Endothelial cell of umbilical vein (primary cell): Measurements from ENCODE around the gene HCN1. TPM values are rescaled to one million over a fixed set of nuclear protein-coding genes. Genes with fewer than 3 reads are reported as not detected.

Experiments used
- BruUV-seq: library from RNA; stranded (reverse); fragments of 400-500 nt; replicated peaks from 2 replicates; lab custom pipeline; 2021; lab: Mats Ljungman, UMichigan
- CTCF ChIA-PET: fragments of 300-600, 350-600 bp; sonication (Branson Sonifier 250); formaldehyde crosslinking; loops from one replicate; lab custom pipeline; 2021; ENCODE audit warnings: antibody characterized with exemption, inconsistent platforms; lab: Charles Lee
- POLR2A ChIA-PET: fragments of 300-600, 350-600 bp; sonication (Branson Sonifier 250); formaldehyde crosslinking; loops from one replicate; lab custom pipeline; 2021; ENCODE audit warnings: antibody characterized with exemption, inconsistent platforms; lab: Charles Lee
- DNase-seq: peaks from one replicate; pipeline ENCODE4 v3.0.0-alpha.2; 2011; ENCODE audit warnings: low read depth, low spot score
- FAIRE-seq: peaks from 2 replicates; lab custom pipeline; 2011; peaks lifted over from hg19 to GRCh38; lab: Jason Lieb, UNC
- H2AFZ ChIP-seq: 2 replicates; pipeline ENCODE4 v1.6.0; 2012; ENCODE audit warnings: low read depth, low read length, control low read depth, inconsistent platforms
- H3K27ac ChIP-seq: 2 replicates; pipeline ENCODE4 v1.5.1; 2011; ENCODE audit warnings: low read depth, mild to moderate bottlenecking, control low read depth, low read length, moderate library complexity; ENCODE audit not compliant: insufficient read depth
- H3K27me3 ChIP-seq, 2 experiments: 2 replicates each; pipeline versions ENCODE4 v1.6.0 to v1.6.1; 2011; ENCODE audit warnings: low read length in 2 of 2, mixed read lengths in 1 of 2; ENCODE audit not compliant: control insufficient read depth in 2 of 2, insufficient read depth in 2 of 2
- H3K36me3 ChIP-seq, 2 experiments: 2 replicates in 1 of 2; 3 replicates in 1 of 2; pipeline ENCODE4 v1.5.1; 2011; ENCODE audit warnings: low read length in 2 of 2, mild to moderate bottlenecking in 1 of 2, moderate library complexity in 1 of 2; ENCODE audit not compliant: control insufficient read depth in 2 of 2, insufficient read depth in 2 of 2; ENCODE audit errors: extremely low read depth in 1 of 2
- H3K4me1 ChIP-seq: 3 replicates; pipeline ENCODE4 v1.5.1; 2011; ENCODE audit warnings: mild to moderate bottlenecking, low read length; ENCODE audit not compliant: control insufficient read depth, insufficient read depth; ENCODE audit errors: extremely low read depth
- H3K4me2 ChIP-seq: 2 replicates; pipeline ENCODE4 v1.6.1; 2011; ENCODE audit warnings: low read length, control low read depth, mixed read lengths; ENCODE audit not compliant: insufficient read depth
- H3K4me3 ChIP-seq, 3 experiments: fragments of 200-600 bp in 1 of 3; sonication (generic), shearing (Covaris generic) in 1 of 3; replicated peaks in 1 of 3; 2 replicates each; pipeline ENCODE4 v1.5.1; 2011 to 2016; ENCODE audit warnings: control low read depth in 3 of 3, low read length in 3 of 3, mild to moderate bottlenecking in 2 of 3, inconsistent platforms in 1 of 3, low read depth in 1 of 3, moderate library complexity in 1 of 3; ENCODE audit not compliant: insufficient read depth in 1 of 3
- H3K79me2 ChIP-seq: 2 replicates; pipeline ENCODE4 v1.6.0; 2012; ENCODE audit warnings: low read length, inconsistent platforms; ENCODE audit not compliant: control insufficient read depth, insufficient read depth
- H3K9ac ChIP-seq: replicated peaks from 2 replicates; pipeline ENCODE3; 2011; ENCODE audit warnings: low read length, control low read depth; ENCODE audit not compliant: insufficient read depth; ENCODE audit errors: extremely low read depth
- H3K9me1 ChIP-seq: replicated peaks from 3 replicates; pipeline ENCODE4 v1.6.0; 2011; ENCODE audit warnings: mild to moderate bottlenecking, low read length; ENCODE audit not compliant: control insufficient read depth, insufficient read depth; ENCODE audit errors: extremely low read depth
- H3K9me3 ChIP-seq: replicated peaks from 2 replicates; pipeline ENCODE4 v1.5.1; 2012; ENCODE audit warnings: low read length, inconsistent platforms; ENCODE audit not compliant: control insufficient read depth, insufficient read depth
- H4K20me1 ChIP-seq: replicated peaks from 2 replicates; pipeline ENCODE3; 2011; ENCODE audit warnings: mild to moderate bottlenecking, low read length; ENCODE audit not compliant: control insufficient read depth, insufficient read depth; ENCODE audit errors: extremely low read depth
- EZH2 ChIP-seq: IDR thresholded peaks from 2 replicates; pipeline ENCODE4 v1.6.1; 2012; ENCODE audit warnings: borderline replicate concordance, low read depth, mild to moderate bottlenecking, moderate library complexity, low read length, inconsistent platforms; ENCODE audit not compliant: severe bottlenecking
- FOS ChIP-seq: IDR thresholded peaks from 2 replicates; pipeline ENCODE4 v1.6.1; 2011; ENCODE audit warnings: mild to moderate bottlenecking, low read length, moderate library complexity, borderline replicate concordance; ENCODE audit not compliant: insufficient read depth
- GATA2 ChIP-seq: IDR thresholded peaks from 2 replicates; pipeline ENCODE4 v1.7.0; 2011; ENCODE audit warnings: low read depth, mild to moderate bottlenecking, moderate library complexity, mixed read lengths, low read length; ENCODE audit not compliant: insufficient read length, insufficient read depth
- MAX ChIP-seq: IDR thresholded peaks from 2 replicates; pipeline ENCODE4 v1.6.1; 2011; ENCODE audit not compliant: insufficient read depth, insufficient read length
- MYC ChIP-seq: IDR thresholded peaks from one replicate; pipeline ENCODE4 v1.6.1; 2011; ENCODE audit warnings: mild to moderate bottlenecking, low read depth, low read length
- POLR2A ChIP-seq: IDR thresholded peaks from 2 replicates; pipeline ENCODE4 v1.6.1; 2012; ENCODE audit warnings: low read depth, mild to moderate bottlenecking, control low read depth, low read length
- POLR2AphosphoS5 ChIP-seq: IDR thresholded peaks from 2 replicates; pipeline ENCODE4 v1.6.1; 2012; ENCODE audit warnings: low read depth, mild to moderate bottlenecking, control low read depth, low read length, moderate library complexity; ENCODE audit not compliant: insufficient read depth
- dilution Hi-C: fragments of 300-500 bp; cut with MboI; formaldehyde crosslinking; loops from one replicate; pipeline ENCODE4 v1.15.0; 2019; ENCODE audit warnings: low sequenced_read_pairs; ENCODE audit not compliant: extremely low pct_ligation_motif_present
- intact Hi-C: fragments of 100-400 bp; cut with micrococcal nuclease; formaldehyde crosslinking; loops from one replicate; pipeline ENCODE4 v1.10.0; 2022
- polyA plus RNA-seq, 4 experiments: library from polyadenylated mRNA; depleted of rRNA in 3 of 4; stranded (reverse) in 3 of 4; unstranded in 1 of 4; fragments of >200 nt; gene quantifications; 2 replicates each; pipeline versions ENCODE4 v1.2.1 to v1.2.3, GENCODE V29; 2011 to 2012; ENCODE audit warnings: missing spikeins in 1 of 4
- total RNA-seq: library from RNA; stranded (reverse); gene quantifications from 2 replicates; pipeline ENCODE4 v1.2.3, GENCODE V29; 2021
- TF ChIP-seq, protein P1 (sequence below), 2 donors: IDR thresholded peaks; 1 replicate in 1 of 2; 2 replicates in 1 of 2; pipeline ENCODE4 v1.5.1; 2011; ENCODE audit warnings: low read length in 2 of 2, mild to moderate bottlenecking in 2 of 2, moderate library complexity in 2 of 2, control low read depth in 1 of 2, inconsistent platforms in 1 of 2, low read depth in 1 of 2; ENCODE audit not compliant: insufficient read depth in 1 of 2; ENCODE audit errors: extremely low read depth in 1 of 2

Gene HCN1
- total and polyA plus RNA-seq, 2 donors (not counting 3 experiments of a cell fraction or from before 2014, with no cell fraction given) = not detected

GRCh38 chr5:45691656-45692055, 4.5 kb downstream of the HCN1 start:
- Histone ChIP-seq H3K9ac (no peak overlapping the region), H2AFZ (no peak overlapping the region), H3K4me3 (no peak overlapping the region), H3K4me1 (no peaks in the 10 kb centered on the region), H3K36me3 (no peaks in the 10 kb centered on the region), H3K79me2 (no peaks in the 10 kb centered on the region), H3K9me1 (no peaks in the 10 kb centered on the region), H3K9me3 (no peaks in the 10 kb centered on the region), H3K27me3 (peaks cover 8 to 12% of the 10 kb centered on the region in 2 experiments), H4K20me1 (no peaks in the 10 kb centered on the region), H3K4me2 (no peak overlapping the region), H3K27ac (no peak overlapping the region)
- DNase-seq (no peak), FAIRE-seq (no peak)
- TF ChIP-seq MYC = no peak
- TF ChIP-seq EZH2 = no peak
- no peak for TF ChIP-seq MAX
- ChIA-PET POLR2A (no interaction called here), CTCF (interaction anchor here (0.6 kb wide), 1 partner anchor 306 kb away, joined by 3 read pairs; no protein-coding TSS in a partner anchor)
- dilution Hi-C loops = no loop called here
- intact Hi-C loops = no loop called here
- no TSS peak for BruUV-seq

- no peak overlapping the region for H3K9ac ChIP-seq
- H3K36me3 ChIP-seq = no peaks in the 10 kb centered on the region
- ChIA-PET CTCF (interaction anchor here (1.8 kb wide), 1 partner anchor 8 kb away, joined by 6 read pairs; the partner anchor contains the start of gene HCN1), POLR2A (no interaction called here)
- no peaks in the 10 kb centered on the region for H3K27me3 ChIP-seq
- intact Hi-C loops = no loop called here
- H3K4me2 ChIP-seq = no peak overlapping the region
- no peaks in the 10 kb centered on the region for H3K9me1 ChIP-seq
- no peak for FAIRE-seq
- H3K4me1 ChIP-seq = no peaks in the 10 kb centered on the region
- TF ChIP-seq POLR2AphosphoS5 = no peak
- TF ChIP-seq POLR2A = no peak
- no peak for TF ChIP-seq MAX
- TF ChIP-seq, protein P1, sequence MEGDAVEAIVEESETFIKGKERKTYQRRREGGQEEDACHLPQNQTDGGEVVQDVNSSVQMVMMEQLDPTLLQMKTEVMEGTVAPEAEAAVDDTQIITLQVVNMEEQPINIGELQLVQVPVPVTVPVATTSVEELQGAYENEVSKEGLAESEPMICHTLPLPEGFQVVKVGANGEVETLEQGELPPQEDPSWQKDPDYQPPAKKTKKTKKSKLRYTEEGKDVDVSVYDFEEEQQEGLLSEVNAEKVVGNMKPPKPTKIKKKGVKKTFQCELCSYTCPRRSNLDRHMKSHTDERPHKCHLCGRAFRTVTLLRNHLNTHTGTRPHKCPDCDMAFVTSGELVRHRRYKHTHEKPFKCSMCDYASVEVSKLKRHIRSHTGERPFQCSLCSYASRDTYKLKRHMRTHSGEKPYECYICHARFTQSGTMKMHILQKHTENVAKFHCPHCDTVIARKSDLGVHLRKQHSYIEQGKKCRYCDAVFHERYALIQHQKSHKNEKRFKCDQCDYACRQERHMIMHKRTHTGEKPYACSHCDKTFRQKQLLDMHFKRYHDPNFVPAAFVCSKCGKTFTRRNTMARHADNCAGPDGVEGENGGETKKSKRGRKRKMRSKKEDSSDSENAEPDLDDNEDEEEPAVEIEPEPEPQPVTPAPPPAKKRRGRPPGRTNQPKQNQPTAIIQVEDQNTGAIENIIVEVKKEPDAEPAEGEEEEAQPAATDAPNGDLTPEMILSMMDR (IDR thresholded peaks at IDR 0.05; ENCODE audit: extremely low read depth in 1 of 2, insufficient read depth in 1 of 2, low read depth in 1 of 2, low read length in 2 of 2) = no peak
- no peak for TF ChIP-seq FOS
- TF ChIP-seq EZH2 = no peak
- no peak for TF ChIP-seq MYC
- TF ChIP-seq GATA2 = no peak
- H3K79me2 ChIP-seq = no peaks in the 10 kb centered on the region
- no peaks in the 10 kb centered on the region for H3K9me3 ChIP-seq
- no TSS peak for BruUV-seq
- H4K20me1 ChIP-seq = no peaks in the 10 kb centered on the region
- no peak overlapping the region for H3K27ac ChIP-seq
- dilution Hi-C loops = no loop called here
- no peak for DNase-seq
- no peak overlapping the region for H3K4me3 ChIP-seq
- H2AFZ ChIP-seq = no peak overlapping the region
Measured at GRCh38 chr5:45687701-45688100, 8.5 kb downstream of the HCN1 start.
